Ramos (cell line): ENCODE measurements around the gene KIAA1958.
"Not testable (repeated sequence)": the region's sequence is repeated elsewhere in the genome, so short reads cannot be mapped to it uniquely, and the experiment has no call there.

Source experiments
- in situ Hi-C: fragments of 300-500 bp; cut with MboI; formaldehyde crosslinking; loops from one replicate; pipeline ENCODE4 v1.14.3; 2022; ENCODE audit warnings: low sequenced_read_pairs; ENCODE audit not compliant: unreplicated experiment

Gene KIAA1958

GRCh38 chr9:112489039-112489546 is 2.5 kb downstream of the KIAA1958 start:
- in situ Hi-C loops, result loop anchor here (10.0 kb wide), 1 partner anchor 296 kb away; no protein-coding TSS in a partner anchor

GRCh38 chr9:112489876-112490666 is 3.4 kb downstream of the KIAA1958 start:
- in situ Hi-C loops, result loop anchor here (10.0 kb wide), 1 partner anchor 295 kb away; no protein-coding TSS in a partner anchor

- in situ Hi-C loops, result no loop called here
Measured at GRCh38 chr9:112493393-112494137, 6.9 kb downstream of the KIAA1958 start.

DNA sequence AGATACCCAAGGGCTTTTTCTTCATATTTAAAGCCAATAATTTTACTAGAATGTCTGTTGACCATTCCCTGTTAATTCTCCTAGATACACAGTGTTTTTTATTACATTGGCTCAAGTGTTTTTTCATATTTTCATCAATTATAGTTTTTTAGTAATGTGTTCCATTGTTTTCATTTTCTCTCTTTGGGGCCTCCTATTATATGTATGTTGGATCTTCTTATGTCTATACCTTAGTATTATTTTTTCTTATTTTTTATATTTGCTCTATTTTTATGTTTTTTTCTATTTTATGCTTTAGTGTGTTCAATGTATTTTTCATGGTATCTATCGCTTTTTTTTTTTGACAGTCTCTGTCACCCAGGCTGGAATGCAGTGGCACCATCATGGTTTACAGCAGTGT is 7.5 kb downstream of the KIAA1958 start:
- in situ Hi-C loops, result no loop called here

DNA sequence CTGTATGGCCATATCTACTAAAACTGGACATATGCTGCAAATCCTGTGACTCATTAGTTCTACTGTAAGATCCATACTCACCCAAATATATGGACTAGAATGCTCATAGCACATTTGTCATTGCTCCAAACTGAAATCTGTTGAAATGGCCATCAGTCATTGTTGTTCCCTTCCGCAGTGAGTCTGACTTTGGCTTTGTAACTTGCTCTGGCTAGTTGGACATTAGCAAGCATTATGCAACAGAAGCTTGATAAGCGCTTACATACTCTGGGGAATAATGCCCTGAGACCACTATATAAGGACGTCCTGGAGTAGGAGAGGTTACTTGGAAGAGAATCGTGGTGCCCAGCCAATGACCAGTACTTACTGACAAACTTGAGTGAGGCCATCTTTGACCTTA is 9.0 kb downstream of the KIAA1958 start:
- in situ Hi-C loops, result no loop called here

GRCh38 chr9:112496074-112496722 is 9.6 kb downstream of the KIAA1958 start:
- in situ Hi-C loops, result no loop called here

- in situ Hi-C loops, result no loop called here
Measured at GRCh38 chr9:112500842-112501241, 14.2 kb downstream of the KIAA1958 start.

DNA sequence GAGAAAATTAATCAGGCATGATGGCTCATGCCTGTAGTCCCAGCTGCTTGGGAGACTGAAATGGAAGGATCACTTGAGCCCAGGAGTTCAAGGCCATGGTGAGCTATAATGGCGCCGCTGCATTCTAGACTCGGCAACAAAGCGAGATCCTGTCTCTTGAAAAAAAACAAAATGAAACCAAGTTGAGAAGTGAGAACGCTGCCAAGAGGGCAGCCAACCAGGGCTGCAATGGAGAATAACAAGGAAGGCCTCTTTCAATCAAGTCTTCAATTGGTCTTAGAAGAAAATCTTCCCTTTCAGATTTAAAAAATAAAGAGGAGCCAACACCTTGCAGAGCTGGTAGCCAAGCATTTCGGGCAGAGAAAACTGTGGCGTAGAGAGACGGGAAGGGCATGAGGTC is 14.7 kb downstream of the KIAA1958 start:
- in situ Hi-C loops, result no loop called here

DNA sequence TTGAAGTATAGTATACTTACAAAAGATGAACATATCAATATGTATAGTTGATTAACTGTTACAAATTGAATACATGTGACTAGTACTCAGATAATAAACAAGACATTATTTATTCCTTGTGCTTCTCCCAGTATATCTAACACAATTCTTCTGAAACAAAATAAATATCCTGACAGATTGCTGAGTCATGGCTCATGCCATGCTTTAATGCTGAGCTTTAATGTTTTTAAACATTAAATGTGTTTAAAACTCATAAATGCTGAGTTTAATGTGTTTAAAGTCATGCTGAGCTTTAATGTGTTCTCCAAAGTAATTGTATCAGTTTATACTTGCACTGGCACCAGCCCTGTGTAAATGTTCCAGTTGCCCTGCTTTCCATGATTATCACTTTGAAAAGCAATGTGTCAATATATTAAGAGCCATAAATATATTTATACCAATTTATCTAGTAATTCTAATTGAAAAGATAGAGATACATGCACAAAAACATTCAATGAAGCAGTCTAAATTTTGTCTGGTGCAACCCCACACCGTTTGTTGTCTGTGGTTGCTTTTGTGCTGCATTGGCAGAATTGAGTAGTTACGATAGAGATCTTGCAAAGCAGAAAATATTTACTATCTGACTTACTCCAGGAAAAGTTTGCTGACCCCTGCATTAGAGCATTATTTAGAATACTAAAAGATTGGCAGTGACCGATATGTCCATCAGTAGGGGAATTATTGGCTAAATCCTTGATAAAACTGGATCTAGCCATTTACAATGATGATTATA is 15.7 kb downstream of the KIAA1958 start:
- in situ Hi-C loops, result no loop called here

- in situ Hi-C loops, result no loop called here
Measured at GRCh38 chr9:112503170-112503569, 16.5 kb downstream of the KIAA1958 start.

- in situ Hi-C loops, result no loop called here
Measured at GRCh38 chr9:112505086-112505485, 18.5 kb downstream of the KIAA1958 start.

DNA sequence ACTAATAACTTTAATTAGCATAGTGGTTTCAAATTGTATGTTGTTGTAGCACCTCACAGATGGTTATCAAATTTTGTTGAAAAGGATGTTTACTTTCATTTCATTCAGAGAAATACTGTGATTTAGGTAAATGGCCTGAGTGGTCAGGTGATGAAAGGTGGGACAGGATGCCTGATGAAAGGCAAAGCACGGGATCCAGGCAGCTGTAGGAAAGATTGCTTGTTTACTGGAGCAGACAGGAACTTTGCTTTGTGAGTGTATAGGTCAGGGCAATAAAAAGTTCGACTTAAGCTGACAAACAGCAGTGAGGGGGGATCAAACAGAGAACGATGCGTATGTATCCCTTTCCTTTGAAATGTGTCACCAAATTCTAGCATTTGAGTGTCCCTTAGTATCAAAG is 19.0 kb downstream of the KIAA1958 start:
- in situ Hi-C loops, result no loop called here

DNA sequence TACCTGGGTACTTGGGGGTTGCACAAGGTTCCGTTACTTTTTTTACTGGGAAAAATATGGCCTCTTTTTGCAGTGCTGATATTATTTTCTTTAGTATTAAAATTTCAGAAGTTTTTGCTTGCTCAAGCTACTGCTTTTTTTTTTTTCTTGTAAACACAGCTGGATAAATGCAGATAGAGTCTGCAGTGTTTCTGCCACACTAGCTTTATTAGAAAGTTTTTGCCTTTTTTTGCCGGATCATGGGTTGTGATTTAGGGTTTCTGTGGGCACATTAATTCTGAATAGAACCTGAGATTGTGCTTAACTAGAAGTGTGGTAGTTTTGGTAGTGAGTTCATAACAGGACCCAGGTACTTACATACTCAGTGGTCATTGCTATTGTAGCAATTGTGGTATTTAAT is 19.9 kb downstream of the KIAA1958 start:
- in situ Hi-C loops, result no loop called here

- in situ Hi-C loops, result no loop called here
Measured at GRCh38 chr9:112507001-112507680, 20.5 kb downstream of the KIAA1958 start.

DNA sequence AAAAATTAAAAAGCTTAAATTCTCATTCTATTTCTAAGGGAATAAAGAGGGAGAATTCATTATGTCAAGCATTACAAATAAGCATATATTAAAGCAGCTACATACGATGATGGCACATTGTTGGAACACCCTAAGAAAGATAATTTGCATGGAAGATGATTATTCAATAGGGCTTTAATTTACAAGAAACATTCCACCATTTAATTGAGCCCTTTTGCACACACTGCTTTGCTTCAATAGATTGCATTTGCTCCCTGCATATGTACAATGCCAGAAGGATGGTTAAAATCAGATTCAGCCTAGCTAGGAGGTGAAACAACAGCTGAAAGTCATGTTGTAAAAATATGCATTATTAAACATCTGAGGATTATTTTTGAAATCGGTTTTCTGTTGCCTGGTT is 21.8 kb downstream of the KIAA1958 start:
- in situ Hi-C loops, result no loop called here

- in situ Hi-C loops, result not testable (repeated sequence)
Measured at GRCh38 chr9:112512377-112512776, 25.8 kb downstream of the KIAA1958 start.

GRCh38 chr9:112516769-112517168 is 30.1 kb downstream of the KIAA1958 start:
- in situ Hi-C loops, result no loop called here

- in situ Hi-C loops, result no loop called here
Measured at GRCh38 chr9:112520069-112520468, 33.4 kb downstream of the KIAA1958 start.

DNA sequence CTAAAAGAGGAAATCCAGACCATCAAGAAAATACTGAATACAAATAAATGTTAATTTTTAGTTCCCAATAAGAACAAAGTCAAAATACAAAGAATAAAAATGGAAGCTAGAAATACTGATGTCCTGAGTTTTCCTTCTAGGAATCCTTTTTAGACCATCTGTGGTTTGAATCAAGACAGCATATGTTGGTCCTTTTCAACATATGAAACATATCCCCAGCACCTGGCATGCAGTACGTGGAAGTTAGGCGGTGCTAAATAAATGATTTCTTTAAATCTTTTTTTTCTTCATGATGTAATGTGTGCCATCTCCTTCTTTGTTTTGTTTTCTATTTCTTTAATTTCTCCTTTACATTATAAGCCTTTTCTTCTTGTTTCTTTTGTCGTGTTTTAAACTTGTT is 34.0 kb downstream of the KIAA1958 start:
- in situ Hi-C loops, result no loop called here

- in situ Hi-C loops, result no loop called here
Measured at GRCh38 chr9:112526973-112527372, 40.3 kb downstream of the KIAA1958 start.
